Measurements from ENCODE around the gene TANK. TPM values are rescaled to one million over a fixed set of nuclear protein-coding genes. Genes with fewer than 3 reads are reported as not detected.

The TANK gene
- polyA plus RNA-seq, 1 donor from 2014 or later = 58.1 TPM

GRCh38 chr2:161133366-161133765 lies 26.9 kb upstream of the TANK start:
- H4K20me1 ChIP-seq (ENCODE audit: insufficient read depth) = no peaks in the 10 kb centered on the region
- no peak overlapping the region for H3K27ac ChIP-seq (ENCODE audit: low read length)
- no peak overlapping the region for H3K4me3 ChIP-seq (ENCODE audit: low read length)
- no peaks in the 10 kb centered on the region for H3K9me2 ChIP-seq (ENCODE audit: insufficient read depth, low read length)
- no peak overlapping the region for H2AFZ ChIP-seq (ENCODE audit: low read depth, low read length)
- no peak overlapping the region for H3K9ac ChIP-seq (ENCODE audit: low read length)
- no peaks in the 10 kb centered on the region for H3F3A ChIP-seq (ENCODE audit: insufficient read depth, low read length, poor library complexity, severe bottlenecking)
- TF ChIP-seq, protein P1, sequence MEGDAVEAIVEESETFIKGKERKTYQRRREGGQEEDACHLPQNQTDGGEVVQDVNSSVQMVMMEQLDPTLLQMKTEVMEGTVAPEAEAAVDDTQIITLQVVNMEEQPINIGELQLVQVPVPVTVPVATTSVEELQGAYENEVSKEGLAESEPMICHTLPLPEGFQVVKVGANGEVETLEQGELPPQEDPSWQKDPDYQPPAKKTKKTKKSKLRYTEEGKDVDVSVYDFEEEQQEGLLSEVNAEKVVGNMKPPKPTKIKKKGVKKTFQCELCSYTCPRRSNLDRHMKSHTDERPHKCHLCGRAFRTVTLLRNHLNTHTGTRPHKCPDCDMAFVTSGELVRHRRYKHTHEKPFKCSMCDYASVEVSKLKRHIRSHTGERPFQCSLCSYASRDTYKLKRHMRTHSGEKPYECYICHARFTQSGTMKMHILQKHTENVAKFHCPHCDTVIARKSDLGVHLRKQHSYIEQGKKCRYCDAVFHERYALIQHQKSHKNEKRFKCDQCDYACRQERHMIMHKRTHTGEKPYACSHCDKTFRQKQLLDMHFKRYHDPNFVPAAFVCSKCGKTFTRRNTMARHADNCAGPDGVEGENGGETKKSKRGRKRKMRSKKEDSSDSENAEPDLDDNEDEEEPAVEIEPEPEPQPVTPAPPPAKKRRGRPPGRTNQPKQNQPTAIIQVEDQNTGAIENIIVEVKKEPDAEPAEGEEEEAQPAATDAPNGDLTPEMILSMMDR (IDR thresholded peaks at IDR 0.05; ENCODE audit: poor library complexity, severe bottlenecking) = no peak
- no peak for TF ChIP-seq POLR2AphosphoS5 (IDR thresholded peaks at IDR 0.05)
- TF ChIP-seq TAF1 (IDR thresholded peaks at IDR 0.05; ENCODE audit: low read depth) = no peak
- no peak for TF ChIP-seq MXI1 (conservative IDR thresholded peaks at IDR 0.05; ENCODE audit: poor library complexity, severe bottlenecking)
- TF ChIP-seq EP300 (conservative IDR thresholded peaks at IDR 0.05; ENCODE audit: poor library complexity, severe bottlenecking) = no peak
- TF ChIP-seq, protein P2, sequence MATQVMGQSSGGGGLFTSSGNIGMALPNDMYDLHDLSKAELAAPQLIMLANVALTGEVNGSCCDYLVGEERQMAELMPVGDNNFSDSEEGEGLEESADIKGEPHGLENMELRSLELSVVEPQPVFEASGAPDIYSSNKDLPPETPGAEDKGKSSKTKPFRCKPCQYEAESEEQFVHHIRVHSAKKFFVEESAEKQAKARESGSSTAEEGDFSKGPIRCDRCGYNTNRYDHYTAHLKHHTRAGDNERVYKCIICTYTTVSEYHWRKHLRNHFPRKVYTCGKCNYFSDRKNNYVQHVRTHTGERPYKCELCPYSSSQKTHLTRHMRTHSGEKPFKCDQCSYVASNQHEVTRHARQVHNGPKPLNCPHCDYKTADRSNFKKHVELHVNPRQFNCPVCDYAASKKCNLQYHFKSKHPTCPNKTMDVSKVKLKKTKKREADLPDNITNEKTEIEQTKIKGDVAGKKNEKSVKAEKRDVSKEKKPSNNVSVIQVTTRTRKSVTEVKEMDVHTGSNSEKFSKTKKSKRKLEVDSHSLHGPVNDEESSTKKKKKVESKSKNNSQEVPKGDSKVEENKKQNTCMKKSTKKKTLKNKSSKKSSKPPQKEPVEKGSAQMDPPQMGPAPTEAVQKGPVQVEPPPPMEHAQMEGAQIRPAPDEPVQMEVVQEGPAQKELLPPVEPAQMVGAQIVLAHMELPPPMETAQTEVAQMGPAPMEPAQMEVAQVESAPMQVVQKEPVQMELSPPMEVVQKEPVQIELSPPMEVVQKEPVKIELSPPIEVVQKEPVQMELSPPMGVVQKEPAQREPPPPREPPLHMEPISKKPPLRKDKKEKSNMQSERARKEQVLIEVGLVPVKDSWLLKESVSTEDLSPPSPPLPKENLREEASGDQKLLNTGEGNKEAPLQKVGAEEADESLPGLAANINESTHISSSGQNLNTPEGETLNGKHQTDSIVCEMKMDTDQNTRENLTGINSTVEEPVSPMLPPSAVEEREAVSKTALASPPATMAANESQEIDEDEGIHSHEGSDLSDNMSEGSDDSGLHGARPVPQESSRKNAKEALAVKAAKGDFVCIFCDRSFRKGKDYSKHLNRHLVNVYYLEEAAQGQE (IDR thresholded peaks at IDR 0.05; ENCODE audit: borderline replicate concordance) = no peak
- no peak for TF ChIP-seq SMC3 (conservative IDR thresholded peaks at IDR 0.05; ENCODE audit: poor library complexity)
- no peak for TF ChIP-seq RAD21 (conservative IDR thresholded peaks at IDR 0.05)
- no peak for TF ChIP-seq EZH2 (IDR thresholded peaks at IDR 0.05; ENCODE audit: borderline replicate concordance, insufficient read depth, low read length, poor library complexity, severe bottlenecking)
- no peaks in the 10 kb centered on the region for H3K27me3 ChIP-seq (ENCODE audit: insufficient read depth, low read depth, low read length)
- H3K4me2 ChIP-seq (ENCODE audit: low read length) = no peak overlapping the region
- H3K36me3 ChIP-seq (ENCODE audit: insufficient read depth, low read length) = no peaks in the 10 kb centered on the region
- H3K9me3 ChIP-seq (ENCODE audit: low read length) = no peaks in the 10 kb centered on the region
- H3K79me2 ChIP-seq (replicated peaks; ENCODE audit: insufficient read depth, low read length) = no peaks in the 10 kb centered on the region

GRCh38 chr2:161134547-161135518 lies 25.4 kb upstream of the TANK start:
- Histone ChIP-seq H2AFZ (ENCODE audit: low read depth, low read length) (no peak overlapping the region), H3K9me2 (ENCODE audit: insufficient read depth, low read length) (no peaks in the 10 kb centered on the region), H3K36me3 (ENCODE audit: insufficient read depth, low read length) (no peaks in the 10 kb centered on the region), H3K9me3 (ENCODE audit: low read length) (no peaks in the 10 kb centered on the region), H3K4me2 (ENCODE audit: low read length) (no peak overlapping the region), H3K27me3 (ENCODE audit: insufficient read depth, low read depth, low read length) (no peaks in the 10 kb centered on the region), H3F3A (ENCODE audit: insufficient read depth, low read length, poor library complexity, severe bottlenecking) (no peaks in the 10 kb centered on the region), H3K4me3 (ENCODE audit: low read length) (no peak overlapping the region), H3K27ac (ENCODE audit: low read length) (no peak overlapping the region), H4K20me1 (ENCODE audit: insufficient read depth) (no peaks in the 10 kb centered on the region), H3K9ac (ENCODE audit: low read length) (no peak overlapping the region), H3K79me2 (replicated peaks; ENCODE audit: insufficient read depth, low read length) (no peaks in the 10 kb centered on the region)
- TF ChIP-seq, protein P1 (IDR thresholded peaks at IDR 0.05; ENCODE audit: poor library complexity, severe bottlenecking) = no peak
- TF ChIP-seq MXI1 (conservative IDR thresholded peaks at IDR 0.05; ENCODE audit: poor library complexity, severe bottlenecking) (no peak), RAD21 (conservative IDR thresholded peaks at IDR 0.05) (no peak), SMC3 (conservative IDR thresholded peaks at IDR 0.05; ENCODE audit: poor library complexity) (no peak)
